Measurements from ENCODE around the gene SLC2A6. TPM values are rescaled to one million over a fixed set of nuclear protein-coding genes. Genes with fewer than 3 reads are reported as not detected.

SLC2A6 gene
- polyA plus RNA-seq, 3 donors = 1.3 to 1.6 (median 1.6) TPM

- no peak for DNase-seq (ENCODE audit: extremely low read depth in 1 of 11, low read depth in 9 of 11, low spot score in 4 of 11)
Observed at GRCh38 chr9:133426011-133426410, 52.9 kb downstream of the SLC2A6 start.

DNA sequence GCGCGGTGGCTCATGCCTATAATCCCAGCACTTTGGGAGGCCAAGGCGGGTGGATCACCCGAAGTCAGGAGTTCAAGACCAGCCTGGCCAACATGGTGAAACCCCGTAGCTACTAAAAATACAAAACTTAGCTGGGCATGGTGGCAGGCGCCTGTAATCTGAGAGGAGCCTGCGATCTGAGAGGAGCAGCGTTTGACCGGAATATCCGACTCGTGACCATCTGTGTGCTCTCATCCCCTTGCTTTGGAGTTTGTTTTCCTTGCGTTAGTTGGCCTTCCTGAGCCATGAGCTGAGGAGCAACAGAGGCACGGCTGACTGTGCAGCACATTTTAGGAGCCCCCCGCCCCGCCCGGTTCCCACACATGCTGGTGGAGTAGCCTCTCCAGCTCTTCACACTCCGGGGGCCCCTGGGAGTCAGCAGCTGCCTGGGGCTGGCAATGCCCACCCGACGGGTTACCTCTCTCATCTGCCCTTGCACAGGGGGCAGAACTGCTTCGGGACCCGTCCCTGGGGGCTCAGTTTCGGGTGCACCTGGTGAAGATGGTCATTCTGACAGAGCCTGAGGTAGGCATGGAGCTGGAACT, 53.8 kb downstream of the SLC2A6 start:
- no peak for DNase-seq (ENCODE audit: extremely low read depth in 1 of 11, low read depth in 9 of 11, low spot score in 4 of 11)

GRCh38 chr9:133424187-133424586, 54.7 kb downstream of the SLC2A6 start:
- no peak for DNase-seq (ENCODE audit: extremely low read depth in 1 of 11, low read depth in 9 of 11, low spot score in 4 of 11)

GRCh38 chr9:133423216-133423615, 55.7 kb downstream of the SLC2A6 start:
- DNase-seq (ENCODE audit: extremely low read depth in 1 of 11, low read depth in 9 of 11, low spot score in 4 of 11) = no peak

GRCh38 chr9:133421615-133422542, 57.0 kb downstream of the SLC2A6 start, which contains the start of gene ADAMTS13:
TSS of gene ADAMTS13 (plus strand) at chr9:133422367. CDS start at chr9:133422444, 77 bp downstream.
- DNase-seq (ENCODE audit: extremely low read depth in 1 of 11, low read depth in 9 of 11, low spot score in 4 of 11) = no peak

Other genes with a start within 250 kb of the SLC2A6 start
- 10 to 100 TPM; 10.3 to 27.8 (median 17.7) TPM for gene ABO, start 203.9 kb downstream of the SLC2A6 start, polyA plus RNA-seq (ENCODE audit: insufficient read length in 3 of 3)
- 10 to 100 TPM; 21.2 to 31.3 (median 29.9) TPM for gene SURF6, start 142.9 kb downstream of the SLC2A6 start, polyA plus RNA-seq (ENCODE audit: insufficient read length in 3 of 3)
- gene MED22, start 131.0 kb downstream of the SLC2A6 start, polyA plus RNA-seq (ENCODE audit: insufficient read length in 3 of 3) = 10 to 100 TPM; 22.9 to 32.5 (median 29.2) TPM
- 1,000 to 10,000 TPM; 2,380 to 2,771 (median 2,510) TPM for gene RPL7A, start 130.9 kb downstream of the SLC2A6 start, polyA plus RNA-seq (ENCODE audit: insufficient read length in 3 of 3)
- 10 to 100 TPM; 43.6 to 52.8 (median 52.4) TPM for gene SURF1, start 122.6 kb downstream of the SLC2A6 start, polyA plus RNA-seq (ENCODE audit: insufficient read length in 3 of 3)
- 10 to 100 TPM; 21.6 to 26.3 (median 25.3) TPM for gene SURF2, start 122.5 kb downstream of the SLC2A6 start, polyA plus RNA-seq (ENCODE audit: insufficient read length in 3 of 3)
- 100 to 1,000 TPM; 161 to 181 (median 175) TPM for gene SURF4, start 103.0 kb downstream of the SLC2A6 start, polyA plus RNA-seq (ENCODE audit: insufficient read length in 3 of 3)
- gene STKLD1, start 102.7 kb downstream of the SLC2A6 start, polyA plus RNA-seq (ENCODE audit: insufficient read length in 3 of 3) = 1 to 10 TPM; 4.3 to 5.4 (median 4.4) TPM
- gene REXO4, start 61.1 kb downstream of the SLC2A6 start, polyA plus RNA-seq (ENCODE audit: insufficient read length in 3 of 3) = 10 to 100 TPM; 25.2 to 33.4 (median 28.9) TPM
- 10 to 100 TPM in 2 of 3 donors, 1 to 10 TPM in 1; 8.5 to 14.6 (median 11.5) TPM for gene ADAMTS13, start 56.7 kb downstream of the SLC2A6 start, polyA plus RNA-seq (ENCODE audit: insufficient read length in 3 of 3)
- gene CACFD1, start 19.1 kb downstream of the SLC2A6 start, polyA plus RNA-seq (ENCODE audit: insufficient read length in 3 of 3) = 10 to 100 TPM; 23.5 to 35.8 (median 32.8) TPM
- gene MYMK, start 45.9 kb upstream of the SLC2A6 start, polyA plus RNA-seq (ENCODE audit: insufficient read length in 3 of 3) = under 1 TPM in 1 of 3 donors, not detected in 2; 0.30 TPM
- 1 to 10 TPM; 1.4 to 2.5 (median 1.9) TPM for gene ADAMTSL2, start 55.6 kb upstream of the SLC2A6 start, polyA plus RNA-seq (ENCODE audit: insufficient read length in 3 of 3)
- under 1 TPM in 2 of 3 donors, not detected in 1; 0.17 to 0.39 TPM for gene FAM163B, start 130.3 kb upstream of the SLC2A6 start, polyA plus RNA-seq (ENCODE audit: insufficient read length in 3 of 3)
- 1 to 10 TPM in 2 of 3 donors, under 1 TPM in 1; 0.95 to 1.6 (median 1.0) TPM for gene DBH, start 157.3 kb upstream of the SLC2A6 start, polyA plus RNA-seq (ENCODE audit: insufficient read length in 3 of 3)

Data from renal cortex interstitium (tissue), 11 donors.